ENCODE results near the gene SEMA3E.

SEMA3E gene

DNA sequence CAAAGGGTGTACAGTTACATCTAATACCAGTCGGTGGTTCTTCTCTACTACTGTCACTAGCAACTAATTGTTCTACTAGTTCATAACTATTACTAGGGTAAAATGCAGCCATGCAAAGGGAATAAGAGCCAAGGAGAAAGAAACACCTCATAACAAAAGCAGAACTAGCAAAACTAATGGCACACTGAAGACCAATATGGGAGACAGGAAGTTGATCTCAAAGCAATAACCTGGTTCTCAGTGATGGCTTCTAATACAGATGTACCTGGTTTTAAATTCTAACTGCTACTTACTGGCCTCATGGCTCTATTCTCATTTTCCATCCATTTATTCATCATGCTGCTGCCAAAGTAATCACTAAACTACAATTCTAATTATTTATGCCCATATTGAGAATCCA lies 170.3 kb downstream of the SEMA3E start:
- H4K20me1 ChIP-seq (ENCODE audit: insufficient read depth, low read length): no peaks in the 10 kb centered on the region
- no peaks in the 10 kb centered on the region for H3F3A ChIP-seq (ENCODE audit: insufficient read depth, low read length)
- TF ChIP-seq EZH2 (IDR thresholded peaks at IDR 0.05; ENCODE audit: borderline replicate concordance, low read length) (no peak), CTCF (IDR thresholded peaks at IDR 0.05; ENCODE audit: low read length) (no peak)
- no peak overlapping the region for H3K27ac ChIP-seq (ENCODE audit: low read depth, low read length, poor library complexity, severe bottlenecking)
- no peak overlapping the region for H2AFZ ChIP-seq (ENCODE audit: low read length)
- no peak overlapping the region for H3K4me2 ChIP-seq (ENCODE audit: low read length)
- H3K9me3 ChIP-seq (ENCODE audit: low read length): no peaks in the 10 kb centered on the region
- no peak overlapping the region for H3K9ac ChIP-seq (ENCODE audit: low read length)
- H3K27me3 ChIP-seq (ENCODE audit: insufficient read depth, low read length): no peaks in the 10 kb centered on the region
- no peaks in the 10 kb centered on the region for H3K4me1 ChIP-seq (ENCODE audit: insufficient read depth, low read length, severe bottlenecking)
- H3K36me3 ChIP-seq (ENCODE audit: insufficient read depth, low read length): no peaks in the 10 kb centered on the region
- H3K79me2 ChIP-seq (ENCODE audit: insufficient read depth, low read length): no peaks in the 10 kb centered on the region
- no peaks in the 10 kb centered on the region for H3K9me2 ChIP-seq (ENCODE audit: low read depth, low read length)
- H3K4me3 ChIP-seq (ENCODE audit: low read depth, low read length, poor library complexity, severe bottlenecking): no peak overlapping the region

DNA sequence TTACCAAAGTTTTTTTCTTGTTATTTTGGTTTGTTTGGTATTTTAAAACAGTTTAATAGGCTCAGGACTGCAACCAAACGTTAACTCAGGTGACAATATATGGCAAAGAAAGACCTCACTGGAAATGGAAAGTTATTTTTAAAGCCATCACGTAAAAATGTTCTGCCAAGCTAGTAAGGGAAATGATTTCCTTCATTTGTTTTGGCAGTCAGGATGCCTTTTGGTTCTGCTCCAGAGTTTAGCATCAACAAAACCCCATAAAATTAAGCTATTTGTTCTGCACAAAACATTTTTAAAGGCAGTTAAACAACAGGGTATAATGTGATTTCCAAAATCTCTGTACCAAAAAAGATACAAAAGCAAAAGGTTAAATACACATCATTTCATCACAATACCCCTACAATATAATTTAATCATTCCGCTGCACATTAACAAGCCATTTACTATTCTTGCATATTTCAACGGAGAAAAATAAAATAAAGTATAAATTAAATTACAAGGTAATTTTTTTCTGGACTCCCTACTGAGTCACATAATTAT lies 172.4 kb downstream of the SEMA3E start:
- no peaks in the 10 kb centered on the region for H3F3A ChIP-seq (ENCODE audit: insufficient read depth, low read length)
- no peaks in the 10 kb centered on the region for H3K9me2 ChIP-seq (ENCODE audit: low read depth, low read length)
- H3K27me3 ChIP-seq (ENCODE audit: insufficient read depth, low read length): no peaks in the 10 kb centered on the region
- no peaks in the 10 kb centered on the region for H4K20me1 ChIP-seq (ENCODE audit: insufficient read depth, low read length)
- H3K9me3 ChIP-seq (ENCODE audit: low read length): no peaks in the 10 kb centered on the region
- TF ChIP-seq CTCF (IDR thresholded peaks at IDR 0.05; ENCODE audit: low read length) (no peak), EZH2 (IDR thresholded peaks at IDR 0.05; ENCODE audit: borderline replicate concordance, low read length) (no peak)
- no peak overlapping the region for H3K4me2 ChIP-seq (ENCODE audit: low read length)
- H3K4me1 ChIP-seq (ENCODE audit: insufficient read depth, low read length, severe bottlenecking): no peaks in the 10 kb centered on the region
- H3K27ac ChIP-seq (ENCODE audit: low read depth, low read length, poor library complexity, severe bottlenecking): no peak overlapping the region
- H3K9ac ChIP-seq (ENCODE audit: low read length): no peak overlapping the region
- no peaks in the 10 kb centered on the region for H3K36me3 ChIP-seq (ENCODE audit: insufficient read depth, low read length)
- H3K4me3 ChIP-seq (ENCODE audit: low read depth, low read length, poor library complexity, severe bottlenecking): no peak overlapping the region
- H2AFZ ChIP-seq (ENCODE audit: low read length): no peak overlapping the region
- H3K79me2 ChIP-seq (ENCODE audit: insufficient read depth, low read length): no peaks in the 10 kb centered on the region

DNA sequence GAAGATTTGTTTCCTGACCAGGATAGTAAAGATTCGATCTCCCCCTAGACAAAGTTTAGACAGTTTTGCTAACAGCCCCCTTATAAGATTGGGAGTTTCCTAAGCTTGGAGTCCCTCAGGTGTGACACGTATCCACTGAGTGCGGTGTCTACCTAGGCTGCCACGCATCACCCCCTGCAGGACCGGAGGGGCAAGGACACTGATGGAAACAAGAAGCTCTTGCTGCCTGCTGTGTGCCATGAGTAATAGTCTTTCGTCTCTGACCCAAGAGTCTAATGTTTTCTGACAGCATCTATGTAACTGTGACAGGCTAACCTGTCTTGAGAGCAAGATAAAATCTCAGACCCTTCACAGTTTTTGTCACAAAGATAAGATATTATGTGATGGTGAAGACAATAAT lies 173.5 kb downstream of the SEMA3E start:
- Histone ChIP-seq H3K79me2 (ENCODE audit: insufficient read depth, low read length) (no peaks in the 10 kb centered on the region), H3K9me3 (ENCODE audit: low read length) (no peaks in the 10 kb centered on the region), H3K36me3 (ENCODE audit: insufficient read depth, low read length) (no peaks in the 10 kb centered on the region), H3K9ac (ENCODE audit: low read length) (no peak overlapping the region), H4K20me1 (ENCODE audit: insufficient read depth, low read length) (no peaks in the 10 kb centered on the region), H3K27me3 (ENCODE audit: insufficient read depth, low read length) (no peaks in the 10 kb centered on the region), H3K9me2 (ENCODE audit: low read depth, low read length) (no peaks in the 10 kb centered on the region), H3K4me3 (ENCODE audit: low read depth, low read length, poor library complexity, severe bottlenecking) (no peak overlapping the region), H3K4me1 (ENCODE audit: insufficient read depth, low read length, severe bottlenecking) (no peaks in the 10 kb centered on the region), H3K27ac (ENCODE audit: low read depth, low read length, poor library complexity, severe bottlenecking) (no peak overlapping the region), H3F3A (ENCODE audit: insufficient read depth, low read length) (no peaks in the 10 kb centered on the region), H2AFZ (ENCODE audit: low read length) (no peak overlapping the region), H3K4me2 (ENCODE audit: low read length) (no peak overlapping the region)
- TF ChIP-seq CTCF (IDR thresholded peaks at IDR 0.05; ENCODE audit: low read length): no peak; the same call in 1 of the 2 replicates
- TF ChIP-seq EZH2 (IDR thresholded peaks at IDR 0.05; ENCODE audit: borderline replicate concordance, low read length): no peak

Measured in OCI-LY1 (cell line).